ENCODE results near the gene PTPRO. TPM values are rescaled to one million over a fixed set of nuclear protein-coding genes. Genes with fewer than 3 reads are reported as not detected.

PTPRO gene
- total and polyA plus RNA-seq, 5 donors from 2014 or later, result 0.88 to 2.9 (median 1.6) TPM

DNA sequence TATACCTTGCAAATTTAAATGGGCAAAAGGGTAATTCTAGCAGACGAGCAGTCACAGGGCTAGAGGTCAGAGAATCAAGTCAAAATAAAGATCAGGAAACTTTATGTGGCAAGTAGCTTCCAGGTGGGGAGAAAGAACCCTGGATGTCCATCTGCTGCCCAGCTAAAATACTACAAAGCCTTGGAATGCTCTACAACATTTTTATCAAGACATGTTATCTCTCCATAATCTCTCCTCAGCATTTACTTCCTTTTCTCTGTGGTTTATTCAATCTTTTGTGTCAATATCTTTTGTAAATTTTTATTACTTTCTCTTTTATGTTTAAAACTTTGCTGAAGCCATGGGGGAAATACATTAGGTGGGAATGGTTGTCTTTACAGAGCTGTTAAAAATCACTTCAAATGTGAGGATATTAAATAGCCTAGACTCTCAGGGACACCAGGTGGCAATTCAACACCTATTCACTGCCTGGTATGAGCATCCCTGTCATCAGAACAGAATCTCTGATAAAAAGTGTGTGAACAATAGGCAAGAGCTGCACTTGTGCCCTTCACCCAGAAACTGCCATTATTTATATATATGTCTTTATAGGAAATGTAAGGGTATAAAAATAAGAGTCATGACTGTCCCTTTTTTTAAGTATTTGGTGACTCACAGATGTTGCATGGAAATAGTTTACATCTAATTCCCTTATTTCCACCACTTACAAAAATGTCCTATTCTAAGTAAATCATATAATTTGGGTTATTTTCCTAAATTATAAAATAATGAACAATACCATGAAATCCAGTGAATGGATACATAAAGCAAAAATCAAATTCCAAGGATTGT lies 314.0 kb downstream of the PTPRO start:
- Mint-ChIP-seq H3K27ac (no peak overlapping the region), H3K9me3 (no peaks in the 10 kb centered on the region), H3K27me3 (peaks cover 12% of the 10 kb centered on the region), H3K36me3 (no peaks in the 10 kb centered on the region), H3K4me1 (peaks cover 0 to 1% (median 0%) of the 10 kb centered on the region in 4 donors), H3K4me3 (no peak overlapping the region)
- no peaks in the 10 kb centered on the region for H3K27me3 ChIP-seq (ENCODE audit: control insufficient read depth, insufficient read depth, low read length)
- DNase-seq, result no peak
- no peak for ATAC-seq (ENCODE audit: low read depth in 2 of 2)
- H3K9me3 ChIP-seq (ENCODE audit: control insufficient read depth in 2 of 2, low read length in 2 of 2), result no peaks in the 10 kb centered on the region
- no peaks in the 10 kb centered on the region for H3K36me3 ChIP-seq (ENCODE audit: control insufficient read depth, insufficient read depth, low read length)
- H3K4me3 ChIP-seq (ENCODE audit: low read depth, low read length), result no peak overlapping the region
- no peak overlapping the region for H3K27ac ChIP-seq (ENCODE audit: insufficient read depth, low read length, poor library complexity, severe bottlenecking)
- no peaks in the 10 kb centered on the region for H3K4me1 ChIP-seq (ENCODE audit: control insufficient read depth, insufficient read depth, low read length, poor library complexity, severe bottlenecking)

- H3K4me3 ChIP-seq (ENCODE audit: low read depth, low read length), result no peak overlapping the region
- H3K27me3 Mint-ChIP-seq, result peaks cover 12% of the 10 kb centered on the region
- H3K36me3 ChIP-seq (ENCODE audit: control insufficient read depth, insufficient read depth, low read length), result no peaks in the 10 kb centered on the region
- DNase-seq (no peak), ATAC-seq (ENCODE audit: low read depth in 2 of 2) (no peak)
- H3K27ac Mint-ChIP-seq, result no peak overlapping the region
- no peak overlapping the region for H3K4me3 Mint-ChIP-seq
- H3K4me1 Mint-ChIP-seq, result peaks cover 0 to 1% (median 0%) of the 10 kb centered on the region in 4 donors
- no peaks in the 10 kb centered on the region for H3K36me3 Mint-ChIP-seq
- no peaks in the 10 kb centered on the region for H3K9me3 Mint-ChIP-seq
- H3K27me3 ChIP-seq (ENCODE audit: control insufficient read depth, insufficient read depth, low read length), result no peaks in the 10 kb centered on the region
- H3K4me1 ChIP-seq (ENCODE audit: control insufficient read depth, insufficient read depth, low read length, poor library complexity, severe bottlenecking), result no peaks in the 10 kb centered on the region
- no peaks in the 10 kb centered on the region for H3K9me3 ChIP-seq (ENCODE audit: control insufficient read depth in 2 of 2, low read length in 2 of 2)
- no peak overlapping the region for H3K27ac ChIP-seq (ENCODE audit: insufficient read depth, low read length, poor library complexity, severe bottlenecking)
Measured at GRCh38 chr12:15638231-15638630, 315.9 kb downstream of the PTPRO start.

GRCh38 chr12:15644700-15645099 lies 322.4 kb downstream of the PTPRO start:
- H3K4me1 Mint-ChIP-seq, result peaks cover 0 to 1% (median 0%) of the 10 kb centered on the region in 4 donors
- no peak overlapping the region for H3K4me3 ChIP-seq (ENCODE audit: low read depth, low read length)
- no peaks in the 10 kb centered on the region for H3K36me3 ChIP-seq (ENCODE audit: control insufficient read depth, insufficient read depth, low read length)
- H3K27me3 Mint-ChIP-seq, result peaks cover 8% of the 10 kb centered on the region
- H3K9me3 ChIP-seq (ENCODE audit: control insufficient read depth in 2 of 2, low read length in 2 of 2), result no peaks in the 10 kb centered on the region
- H3K27me3 ChIP-seq (ENCODE audit: control insufficient read depth, insufficient read depth, low read length), result no peaks in the 10 kb centered on the region
- no peaks in the 10 kb centered on the region for H3K36me3 Mint-ChIP-seq
- ATAC-seq (ENCODE audit: low read depth in 2 of 2), result no peak
- H3K4me1 ChIP-seq (ENCODE audit: control insufficient read depth, insufficient read depth, low read length, poor library complexity, severe bottlenecking), result no peaks in the 10 kb centered on the region
- H3K27ac ChIP-seq (ENCODE audit: insufficient read depth, low read length, poor library complexity, severe bottlenecking), result no peak overlapping the region
- no peak overlapping the region for H3K27ac Mint-ChIP-seq
- no peak overlapping the region for H3K4me3 Mint-ChIP-seq
- no peak for DNase-seq
- no peaks in the 10 kb centered on the region for H3K9me3 Mint-ChIP-seq

GRCh38 chr12:15646581-15646980 lies 324.3 kb downstream of the PTPRO start:
- DNase-seq (no peak), ATAC-seq (ENCODE audit: low read depth in 2 of 2) (no peak)
- no peak overlapping the region for H3K27ac ChIP-seq (ENCODE audit: insufficient read depth, low read length, poor library complexity, severe bottlenecking)
- no peaks in the 10 kb centered on the region for H3K36me3 Mint-ChIP-seq
- no peaks in the 10 kb centered on the region for H3K27me3 ChIP-seq (ENCODE audit: control insufficient read depth, insufficient read depth, low read length)
- H3K9me3 ChIP-seq (ENCODE audit: control insufficient read depth in 2 of 2, low read length in 2 of 2), result no peaks in the 10 kb centered on the region
- no peak overlapping the region for H3K4me3 ChIP-seq (ENCODE audit: low read depth, low read length)
- peaks cover 13% of the 10 kb centered on the region for H3K27me3 Mint-ChIP-seq
- H3K9me3 Mint-ChIP-seq, result no peaks in the 10 kb centered on the region
- no peak overlapping the region for H3K27ac Mint-ChIP-seq
- no peaks in the 10 kb centered on the region for H3K4me1 Mint-ChIP-seq
- H3K36me3 ChIP-seq (ENCODE audit: control insufficient read depth, insufficient read depth, low read length), result no peaks in the 10 kb centered on the region
- H3K4me1 ChIP-seq (ENCODE audit: control insufficient read depth, insufficient read depth, low read length, poor library complexity, severe bottlenecking), result no peaks in the 10 kb centered on the region
- H3K4me3 Mint-ChIP-seq, result no peak overlapping the region

Other genes with a start within 250 kb of the PTPRO start
- not detected for gene RERG, start 101.1 kb upstream of the PTPRO start, total RNA-seq
- gene RERG, start 101.1 kb upstream of the PTPRO start, polyA plus RNA-seq, result not detected

Data from CD4-positive, CD25-positive, alpha-beta regulatory T cell (primary cell).